Parathyroid adenoma (tissue), 2 donors: ENCODE results near the gene PIEZO1.

ENCODE experiments used
- H2AFZ ChIP-seq: fragments of 300-600 bp; sonication (generic); one replicate; pipeline ENCODE4 v1.7.0; 2017; ENCODE audit warnings: antibody characterized with exemption, mild to moderate bottlenecking
- H3K27ac ChIP-seq: fragments of 300-600 bp; sonication (generic); one replicate; pipeline ENCODE4 v1.7.0; 2017
- H3K27me3 ChIP-seq: fragments of 300-600 bp; sonication (generic); one replicate; pipeline ENCODE4 v1.7.0; 2017; ENCODE audit warnings: low read length; ENCODE audit not compliant: control insufficient read depth, insufficient read depth
- H3K36me3 ChIP-seq: fragments of 300-600 bp; sonication (generic); one replicate; pipeline ENCODE4 v1.7.0; 2017; ENCODE audit warnings: low read length; ENCODE audit not compliant: control insufficient read depth, insufficient read depth
- H3K4me1 ChIP-seq: fragments of 300-600 bp; sonication (generic); one replicate; pipeline ENCODE4 v1.7.0; 2017; ENCODE audit warnings: control low read depth
- H3K4me2 ChIP-seq: fragments of 300-600 bp; sonication (generic); one replicate; pipeline ENCODE4 v1.7.0; 2017; ENCODE audit warnings: low read length
- H3K4me3 ChIP-seq: fragments of 300-600 bp; sonication (generic); one replicate; pipeline ENCODE4 v1.7.0; 2017; ENCODE audit warnings: low read depth, low read length
- H3K79me2 ChIP-seq: fragments of 300-600 bp; sonication (generic); one replicate; pipeline ENCODE4 v1.7.0; 2017; ENCODE audit warnings: control low read depth
- H3K9ac ChIP-seq: fragments of 300-600 bp; sonication (generic); one replicate; pipeline ENCODE4 v1.7.0; 2017; ENCODE audit warnings: mild to moderate bottlenecking
- H3K9me3 ChIP-seq: fragments of 300-600 bp; sonication (generic); one replicate; pipeline ENCODE4 v1.7.0; 2017; ENCODE audit warnings: low read length; ENCODE audit not compliant: control insufficient read depth
- TF ChIP-seq, protein P1 (sequence below): fragments of 300-600 bp; sonication (generic); IDR thresholded peaks from one replicate; pipeline ENCODE4 v1.7.0; 2017; ENCODE audit warnings: antibody characterized with exemption, mild to moderate bottlenecking
- donor health status: primary hyperparathyroidism.

Gene PIEZO1

DNA sequence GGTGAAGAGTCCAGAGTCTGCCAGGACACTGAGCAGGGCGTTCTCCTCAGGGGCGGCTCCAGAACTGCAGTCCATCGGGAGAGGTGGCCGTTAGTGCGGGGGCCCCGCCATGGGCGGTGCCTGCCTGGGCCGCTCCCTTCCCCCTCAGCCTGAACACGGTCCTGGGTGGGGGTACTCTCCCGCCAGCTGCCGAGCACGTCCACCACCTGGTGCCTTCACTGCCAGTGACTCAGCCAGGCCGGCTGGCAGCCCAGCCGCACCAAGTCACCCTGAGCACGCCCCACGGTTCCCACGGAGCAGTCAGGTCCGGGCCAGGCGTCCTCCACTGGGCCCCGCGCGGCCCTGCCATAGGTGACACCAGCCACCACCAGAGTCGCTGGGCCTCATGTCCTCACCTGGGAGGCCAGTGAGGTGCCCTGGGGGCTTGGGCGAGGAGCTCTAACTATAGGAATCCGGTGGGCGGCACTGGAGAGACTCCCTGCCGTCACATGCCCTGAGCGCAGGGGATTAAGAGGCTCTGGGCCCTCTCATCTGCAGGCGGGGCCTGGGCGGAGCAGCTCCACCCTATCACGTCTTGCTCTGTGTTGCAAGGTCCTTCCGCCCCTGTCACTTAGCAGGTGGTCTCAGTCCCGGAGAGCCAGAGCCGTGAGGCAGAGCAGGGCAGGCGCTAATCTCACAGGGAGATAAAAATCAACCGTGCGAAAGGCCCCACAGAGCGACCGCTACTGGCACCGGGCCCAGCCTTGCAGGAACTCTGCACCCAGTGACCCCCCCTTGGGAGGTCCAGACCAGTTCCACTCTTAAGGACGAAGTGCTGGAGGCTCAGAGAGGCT lies 14.3 kb downstream of the PIEZO1 start:
- H3K4me3 ChIP-seq = no peak overlapping the region
- TF ChIP-seq, protein P1, sequence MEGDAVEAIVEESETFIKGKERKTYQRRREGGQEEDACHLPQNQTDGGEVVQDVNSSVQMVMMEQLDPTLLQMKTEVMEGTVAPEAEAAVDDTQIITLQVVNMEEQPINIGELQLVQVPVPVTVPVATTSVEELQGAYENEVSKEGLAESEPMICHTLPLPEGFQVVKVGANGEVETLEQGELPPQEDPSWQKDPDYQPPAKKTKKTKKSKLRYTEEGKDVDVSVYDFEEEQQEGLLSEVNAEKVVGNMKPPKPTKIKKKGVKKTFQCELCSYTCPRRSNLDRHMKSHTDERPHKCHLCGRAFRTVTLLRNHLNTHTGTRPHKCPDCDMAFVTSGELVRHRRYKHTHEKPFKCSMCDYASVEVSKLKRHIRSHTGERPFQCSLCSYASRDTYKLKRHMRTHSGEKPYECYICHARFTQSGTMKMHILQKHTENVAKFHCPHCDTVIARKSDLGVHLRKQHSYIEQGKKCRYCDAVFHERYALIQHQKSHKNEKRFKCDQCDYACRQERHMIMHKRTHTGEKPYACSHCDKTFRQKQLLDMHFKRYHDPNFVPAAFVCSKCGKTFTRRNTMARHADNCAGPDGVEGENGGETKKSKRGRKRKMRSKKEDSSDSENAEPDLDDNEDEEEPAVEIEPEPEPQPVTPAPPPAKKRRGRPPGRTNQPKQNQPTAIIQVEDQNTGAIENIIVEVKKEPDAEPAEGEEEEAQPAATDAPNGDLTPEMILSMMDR = no peak
- H2AFZ ChIP-seq = peak overlapping the region; percentile 68
- H3K9me3 ChIP-seq = no peaks in the 10 kb centered on the region
- no peaks in the 10 kb centered on the region for H3K27me3 ChIP-seq
- H3K4me1 ChIP-seq = peaks cover 13% of the 10 kb centered on the region
- peaks cover 15% of the 10 kb centered on the region for H3K79me2 ChIP-seq
- no peak overlapping the region for H3K9ac ChIP-seq
- no peaks in the 10 kb centered on the region for H3K36me3 ChIP-seq
- H3K4me2 ChIP-seq = peak overlapping the region; percentile 6
- H3K27ac ChIP-seq = peak overlapping the region; percentile 25

- no peaks in the 10 kb centered on the region for H3K27me3 ChIP-seq
- H3K36me3 ChIP-seq = no peaks in the 10 kb centered on the region
- peaks cover 13% of the 10 kb centered on the region for H3K4me1 ChIP-seq
- no peaks in the 10 kb centered on the region for H3K9me3 ChIP-seq
- no peak overlapping the region for H3K9ac ChIP-seq
- no peak overlapping the region for H3K4me2 ChIP-seq
- H3K27ac ChIP-seq = no peak overlapping the region
- TF ChIP-seq, protein P1 = no peak
- H2AFZ ChIP-seq = no peak overlapping the region
- no peak overlapping the region for H3K4me3 ChIP-seq
- peaks cover 12% of the 10 kb centered on the region for H3K79me2 ChIP-seq
Measured at GRCh38 chr16:88769617-88770460, 15.2 kb downstream of the PIEZO1 start.

- H3K27me3 ChIP-seq = no peaks in the 10 kb centered on the region
- H2AFZ ChIP-seq = no peak overlapping the region
- H3K4me1 ChIP-seq = peaks cover 13% of the 10 kb centered on the region
- H3K79me2 ChIP-seq = peaks cover 12% of the 10 kb centered on the region
- no peak overlapping the region for H3K4me3 ChIP-seq
- no peak overlapping the region for H3K4me2 ChIP-seq
- no peak overlapping the region for H3K9ac ChIP-seq
- H3K36me3 ChIP-seq = no peaks in the 10 kb centered on the region
- TF ChIP-seq, protein P1 = no peak
- H3K9me3 ChIP-seq = no peaks in the 10 kb centered on the region
- no peak overlapping the region for H3K27ac ChIP-seq
Measured at GRCh38 chr16:88768071-88768783, 16.8 kb downstream of the PIEZO1 start.

DNA sequence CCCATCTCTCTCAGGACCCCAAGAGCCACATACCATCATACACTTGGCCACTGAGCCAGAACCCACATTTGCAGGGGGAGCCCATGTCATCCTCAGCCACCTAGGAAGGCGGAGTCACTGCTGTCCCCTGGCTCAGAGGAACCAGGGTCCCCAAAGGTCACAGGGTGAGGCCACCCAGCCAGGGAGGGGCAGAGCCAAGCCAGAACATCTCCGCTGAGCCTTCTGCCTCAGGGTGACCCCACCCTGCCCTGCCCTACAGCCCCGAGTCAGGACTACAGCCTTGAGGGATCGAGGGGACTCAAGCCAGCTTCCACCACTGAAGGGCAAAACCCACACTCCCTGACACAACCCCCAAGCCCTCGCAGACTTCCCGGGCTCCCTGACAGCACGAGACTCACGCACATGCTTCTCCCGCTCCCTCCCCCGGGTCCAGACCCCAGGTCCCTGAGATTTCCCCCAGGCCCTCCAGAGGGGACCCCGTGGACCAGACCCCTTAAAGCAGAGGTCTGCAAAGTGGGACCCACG lies 17.4 kb downstream of the PIEZO1 start:
- no peaks in the 10 kb centered on the region for H3K27me3 ChIP-seq
- H3K79me2 ChIP-seq = peaks cover 12% of the 10 kb centered on the region
- H3K4me1 ChIP-seq = peaks cover 13% of the 10 kb centered on the region
- TF ChIP-seq, protein P1 = no peak
- H3K9ac ChIP-seq = no peak overlapping the region
- H3K36me3 ChIP-seq = no peaks in the 10 kb centered on the region
- no peak overlapping the region for H3K4me2 ChIP-seq
- no peak overlapping the region for H2AFZ ChIP-seq
- H3K4me3 ChIP-seq = no peak overlapping the region
- no peaks in the 10 kb centered on the region for H3K9me3 ChIP-seq
- no peak overlapping the region for H3K27ac ChIP-seq
